ENCODE results near the gene CARD9. TPM values are rescaled to one million over a fixed set of nuclear protein-coding genes. Genes with fewer than 3 reads are reported as not detected.

The CARD9 gene
- total RNA-seq, 4 donors from 2014 or later, result 2.3 to 7.4 (median 3.3) TPM

GRCh38 chr9:136335296-136336155 lies 37.9 kb downstream of the CARD9 start:
- Histone ChIP-seq H3K4me1 (no peaks in the 10 kb centered on the region), H3K4me3 (no peak overlapping the region), H3K27me3 (no peaks in the 10 kb centered on the region), H3K27ac (no peak overlapping the region), H3K36me3 (peaks cover 29% of the 10 kb centered on the region), H3K9me3 (no peaks in the 10 kb centered on the region)
- TF ChIP-seq POLR2AphosphoS5 (IDR thresholded peaks at IDR 0.05), result no peak
- no peak for TF ChIP-seq POLR2A (IDR thresholded peaks at IDR 0.05)
- TF ChIP-seq EP300 (IDR thresholded peaks at IDR 0.05), result no peak
- no peak for TF ChIP-seq CTCF (IDR thresholded peaks at IDR 0.05)
- 89% methylated on average over 17 of the region's 26 CpGs for whole genome bisulfite sequencing
- DNase-seq (ENCODE audit: low spot score in 2 of 2), result no peak

GRCh38 chr9:136334541-136334940 lies 38.9 kb downstream of the CARD9 start:
- Histone ChIP-seq H3K4me1 (peaks cover under 1% of the 10 kb centered on the region), H3K27ac (no peak overlapping the region), H3K4me3 (no peak overlapping the region), H3K27me3 (no peaks in the 10 kb centered on the region), H3K36me3 (peaks cover 29% of the 10 kb centered on the region), H3K9me3 (no peaks in the 10 kb centered on the region)
- no peak for DNase-seq (ENCODE audit: low spot score in 2 of 2)
- WGBS, result 94% methylated on average over 21 of the region's 21 CpGs
- no peak for TF ChIP-seq EP300 (IDR thresholded peaks at IDR 0.05)
- no peak for TF ChIP-seq POLR2A (IDR thresholded peaks at IDR 0.05)

- DNase-seq (ENCODE audit: low spot score in 2 of 2), result no peak
- H3K27me3 ChIP-seq, result no peaks in the 10 kb centered on the region
- H3K27ac ChIP-seq, result no peak overlapping the region
- TF ChIP-seq EP300 (IDR thresholded peaks at IDR 0.05), result no peak
- TF ChIP-seq POLR2AphosphoS5 (IDR thresholded peaks at IDR 0.05), result no peak
- TF ChIP-seq POLR2A (IDR thresholded peaks at IDR 0.05), result no peak
- no peak for TF ChIP-seq CTCF (IDR thresholded peaks at IDR 0.05)
- peaks cover 11% of the 10 kb centered on the region for H3K4me1 ChIP-seq
- WGBS, result 100% methylated on average over 9 of the region's 17 CpGs
- H3K9me3 ChIP-seq, result no peaks in the 10 kb centered on the region
- peaks cover 27% of the 10 kb centered on the region for H3K36me3 ChIP-seq
- H3K4me3 ChIP-seq, result no peak overlapping the region
Measured at GRCh38 chr9:136333486-136333885, 40.0 kb downstream of the CARD9 start.

GRCh38 chr9:136333045-136333444 lies 40.4 kb downstream of the CARD9 start:
- no peak overlapping the region for H3K4me3 ChIP-seq
- TF ChIP-seq POLR2A (IDR thresholded peaks at IDR 0.05), result no peak
- TF ChIP-seq EP300 (IDR thresholded peaks at IDR 0.05), result no peak
- no peak for TF ChIP-seq CTCF (IDR thresholded peaks at IDR 0.05)
- TF ChIP-seq POLR2AphosphoS5 (IDR thresholded peaks at IDR 0.05), result no peak
- peaks cover 15% of the 10 kb centered on the region for H3K4me1 ChIP-seq
- H3K36me3 ChIP-seq, result peaks cover 22% of the 10 kb centered on the region
- no peak for DNase-seq (ENCODE audit: low spot score in 2 of 2)
- WGBS, result 82% methylated on average over 8 of the region's 12 CpGs
- no peaks in the 10 kb centered on the region for H3K9me3 ChIP-seq
- H3K27me3 ChIP-seq, result no peaks in the 10 kb centered on the region
- H3K27ac ChIP-seq, result no peak overlapping the region

GRCh38 chr9:136332482-136332983 lies 40.9 kb downstream of the CARD9 start:
- Histone ChIP-seq H3K4me3 (no peak overlapping the region), H3K27ac (no peak overlapping the region), H3K36me3 (peaks cover 17% of the 10 kb centered on the region), H3K9me3 (no peaks in the 10 kb centered on the region), H3K27me3 (no peaks in the 10 kb centered on the region), H3K4me1 (peaks cover 19% of the 10 kb centered on the region)
- DNase-seq (ENCODE audit: low spot score in 2 of 2), result no peak
- TF ChIP-seq POLR2A (IDR thresholded peaks at IDR 0.05) (no peak), EP300 (IDR thresholded peaks at IDR 0.05) (no peak), CTCF (IDR thresholded peaks at IDR 0.05) (no peak), POLR2AphosphoS5 (IDR thresholded peaks at IDR 0.05) (no peak)
- WGBS, result 70% methylated on average over 2 of the region's 11 CpGs

All from suprapubic skin (tissue), 4 donors.